ENCODE results near the gene PPP1R9A. TPM values are rescaled to one million over a fixed set of nuclear protein-coding genes. Genes with fewer than 3 reads are reported as not detected.

Gene PPP1R9A
- total RNA-seq, 1 experiment from 2014 or later: 6.3 TPM

- no peak overlapping the region for H3K4me3 Mint-ChIP-seq (ENCODE audit: unreplicated experiment)
- POLR2A ChIA-PET: interaction anchor here (1.1 kb wide), 1 partner anchor 460 kb away, joined by 3 read pairs; no protein-coding TSS in a partner anchor
- H3K27ac Mint-ChIP-seq (ENCODE audit: low read depth, unreplicated experiment): no peak overlapping the region
- intact Hi-C loops (cut with micrococcal nuclease): no loop called here
- BruUV-seq (replicated peaks): no TSS peak
- H3K36me3 Mint-ChIP-seq (ENCODE audit: insufficient read depth, unreplicated experiment): no peaks in the 10 kb centered on the region
- no peaks in the 10 kb centered on the region for H3K4me1 Mint-ChIP-seq (ENCODE audit: insufficient read depth, unreplicated experiment)
- TF ChIP-seq CTCF (IDR thresholded peaks at IDR 0.05; ENCODE audit: unreplicated experiment): no peak
- DNase-seq (ENCODE audit: unreplicated experiment): no peak
- no peaks in the 10 kb centered on the region for H3K27me3 Mint-ChIP-seq (ENCODE audit: insufficient read depth, unreplicated experiment)
- no peaks in the 10 kb centered on the region for H3K9me3 Mint-ChIP-seq (ENCODE audit: unreplicated experiment)
- CTCF ChIA-PET: interaction anchor here (0.6 kb wide), 1 partner anchor 30 kb away, joined by 3 read pairs; no protein-coding TSS in a partner anchor
Measured at GRCh38 chr7:94955807-94956206, 48.4 kb downstream of the PPP1R9A start.

- Mint-ChIP-seq H3K27me3 (ENCODE audit: insufficient read depth, unreplicated experiment) (no peaks in the 10 kb centered on the region), H3K36me3 (ENCODE audit: insufficient read depth, unreplicated experiment) (no peaks in the 10 kb centered on the region), H3K4me1 (ENCODE audit: insufficient read depth, unreplicated experiment) (no peaks in the 10 kb centered on the region), H3K4me3 (ENCODE audit: unreplicated experiment) (no peak overlapping the region), H3K27ac (ENCODE audit: low read depth, unreplicated experiment) (no peak overlapping the region), H3K9me3 (ENCODE audit: unreplicated experiment) (no peaks in the 10 kb centered on the region)
- BruUV-seq (replicated peaks): no TSS peak
- TF ChIP-seq CTCF (IDR thresholded peaks at IDR 0.05; ENCODE audit: unreplicated experiment): no peak
- ChIA-PET CTCF (interaction anchor here (0.6 to 0.7 kb wide), 3 partner anchors 22 to 733 kb away, joined by 3 read pairs; no protein-coding TSS in a partner anchor), POLR2A (interaction anchor here (1.1 kb wide), 1 partner anchor 462 kb away, joined by 3 read pairs; no protein-coding TSS in a partner anchor)
- intact Hi-C loops (cut with micrococcal nuclease): no loop called here
- DNase-seq (ENCODE audit: unreplicated experiment): no peak
Measured at GRCh38 chr7:94957061-94957460, 49.7 kb downstream of the PPP1R9A start.

DNA sequence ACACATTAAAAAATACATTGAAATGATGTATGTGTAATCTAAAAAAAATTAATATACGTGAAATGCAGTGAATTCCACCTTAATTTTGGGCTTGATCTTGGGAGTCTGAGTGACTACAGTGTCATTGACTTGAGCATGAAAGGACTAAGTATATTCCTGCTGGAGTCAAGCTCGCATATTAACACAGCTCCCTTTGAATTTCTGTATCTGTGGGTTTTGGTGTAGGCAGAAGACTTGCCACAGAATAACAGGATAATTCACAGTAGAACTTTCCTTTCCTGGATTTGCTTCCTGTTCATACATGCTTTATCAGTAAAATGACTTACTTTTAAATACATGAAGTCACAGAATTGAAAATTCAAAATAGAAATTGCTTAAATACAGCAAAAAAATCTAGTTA is 55.3 kb downstream of the PPP1R9A start:
- CTCF ChIA-PET: interaction anchor here (0.7 kb wide), 1 partner anchor 1612 kb away, joined by 3 read pairs; no protein-coding TSS in a partner anchor
- POLR2A ChIA-PET: interaction anchor here (0.6 to 0.7 kb wide), 2 partner anchors 85 to 289 kb away, joined by 3 read pairs; no protein-coding TSS in a partner anchor
- H3K4me1 Mint-ChIP-seq (ENCODE audit: insufficient read depth, unreplicated experiment): no peaks in the 10 kb centered on the region
- TF ChIP-seq CTCF (IDR thresholded peaks at IDR 0.05; ENCODE audit: unreplicated experiment): no peak
- intact Hi-C loops (cut with micrococcal nuclease): no loop called here
- no peaks in the 10 kb centered on the region for H3K36me3 Mint-ChIP-seq (ENCODE audit: insufficient read depth, unreplicated experiment)
- H3K27me3 Mint-ChIP-seq (ENCODE audit: insufficient read depth, unreplicated experiment): no peaks in the 10 kb centered on the region
- no TSS peak for BruUV-seq (replicated peaks)
- H3K9me3 Mint-ChIP-seq (ENCODE audit: unreplicated experiment): peaks cover 7% of the 10 kb centered on the region
- DNase-seq (ENCODE audit: unreplicated experiment): no peak
- H3K27ac Mint-ChIP-seq (ENCODE audit: low read depth, unreplicated experiment): no peak overlapping the region
- H3K4me3 Mint-ChIP-seq (ENCODE audit: unreplicated experiment): no peak overlapping the region

- intact Hi-C loops (cut with micrococcal nuclease): no loop called here
- no TSS peak for BruUV-seq (replicated peaks)
- H3K27me3 Mint-ChIP-seq (ENCODE audit: insufficient read depth, unreplicated experiment): no peaks in the 10 kb centered on the region
- H3K9me3 Mint-ChIP-seq (ENCODE audit: unreplicated experiment): peaks cover 18% of the 10 kb centered on the region
- no peak overlapping the region for H3K27ac Mint-ChIP-seq (ENCODE audit: low read depth, unreplicated experiment)
- no peak for TF ChIP-seq CTCF (IDR thresholded peaks at IDR 0.05; ENCODE audit: unreplicated experiment)
- CTCF ChIA-PET: interaction anchor here (0.6 kb wide), 1 partner anchor 313 kb away, joined by 3 read pairs; no protein-coding TSS in a partner anchor
- POLR2A ChIA-PET: interaction anchor here (0.6 kb wide), 1 partner anchor 61 kb away, joined by 3 read pairs; no protein-coding TSS in a partner anchor
- no peak overlapping the region for H3K4me3 Mint-ChIP-seq (ENCODE audit: unreplicated experiment)
- no peaks in the 10 kb centered on the region for H3K36me3 Mint-ChIP-seq (ENCODE audit: insufficient read depth, unreplicated experiment)
- no peak for DNase-seq (ENCODE audit: unreplicated experiment)
- H3K4me1 Mint-ChIP-seq (ENCODE audit: insufficient read depth, unreplicated experiment): no peaks in the 10 kb centered on the region
Measured at GRCh38 chr7:94969434-94970084, 62.2 kb downstream of the PPP1R9A start.
